HFFc6 (cell line): Measurements from ENCODE around the gene SLC44A3. TPM values are rescaled to one million over a fixed set of nuclear protein-coding genes. Genes with fewer than 3 reads are reported as not detected.
A peak's percentile ranks its signal among the peaks of the same experiment; 100 is the strongest.

Source experiments
- DNase-seq: peaks from one replicate; pipeline ENCODE4 v3.0.0-alpha.2; 2018
- H3K27ac Mint-ChIP-seq: 2 replicates; pipeline ENCODE4 v1.8.0; 2020; ENCODE audit warnings: mild to moderate bottlenecking, mixed read lengths
- H3K27me3 Mint-ChIP-seq: 2 replicates; pipeline ENCODE4 v1.8.0; 2021; ENCODE audit warnings: mild to moderate bottlenecking, moderate library complexity, mixed read lengths; ENCODE audit not compliant: insufficient read depth
- H3K36me3 Mint-ChIP-seq: 2 replicates; pipeline ENCODE4 v1.8.0; 2021; ENCODE audit warnings: low read depth, mixed read lengths
- H3K4me1 Mint-ChIP-seq: 2 replicates; pipeline ENCODE4 v1.8.0; 2020; ENCODE audit warnings: low read depth, mixed read lengths
- H3K4me3 Mint-ChIP-seq: 2 replicates; pipeline ENCODE4 v1.8.0; 2020; ENCODE audit warnings: mild to moderate bottlenecking, moderate library complexity, mixed read lengths
- H3K9me3 Mint-ChIP-seq: 2 replicates; pipeline ENCODE4 v1.8.0; 2020; ENCODE audit warnings: mild to moderate bottlenecking, mixed read lengths
- CTCF ChIP-seq: fragments of 200-600 bp; sonication (generic); IDR thresholded peaks from 2 replicates; pipeline ENCODE4 v1.5.0; 2021; ENCODE audit warnings: antibody characterized with exemption, mild to moderate bottlenecking
- total RNA-seq, 6 experiments: library from RNA; stranded (reverse); fragmentation: NEBNext Ultra II Directional; extraction: Animal tissue kit (Norgen Biotek cat#: 25700); gene quantifications; 2 replicates in 1 of 6; 3 replicates in 5 of 6; pipeline ENCODE4 v1.2.3, GENCODE V29; 2021

Gene SLC44A3
- total RNA-seq, 6 experiments from 2014 or later = 0.62 to 1.8 (median 0.73) TPM

DNA sequence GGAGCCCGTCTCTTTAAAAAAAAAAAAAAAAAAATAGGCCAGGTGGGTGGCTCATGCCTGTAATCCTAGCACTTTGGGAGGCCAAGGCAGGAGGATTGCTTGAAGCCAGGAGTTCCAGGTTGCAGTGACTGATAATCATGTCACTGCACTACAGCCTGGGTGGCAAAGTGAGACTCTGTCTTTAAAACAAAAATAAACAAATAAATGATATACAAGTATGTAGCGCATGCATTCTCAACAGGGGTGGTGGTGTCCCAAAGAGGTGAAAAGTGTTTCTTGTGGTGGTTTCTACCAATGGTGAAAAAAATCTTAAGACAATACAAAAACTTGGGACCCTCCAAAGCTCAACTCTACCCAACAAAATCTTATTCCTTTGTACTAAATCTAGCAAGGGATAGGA, 88.8 kb downstream of the SLC44A3 start:
- Mint-ChIP-seq H3K4me1 (peaks cover 73% of the 10 kb centered on the region), H3K36me3 (peaks cover 53% of the 10 kb centered on the region), H3K4me3 (no peak overlapping the region)

DNA sequence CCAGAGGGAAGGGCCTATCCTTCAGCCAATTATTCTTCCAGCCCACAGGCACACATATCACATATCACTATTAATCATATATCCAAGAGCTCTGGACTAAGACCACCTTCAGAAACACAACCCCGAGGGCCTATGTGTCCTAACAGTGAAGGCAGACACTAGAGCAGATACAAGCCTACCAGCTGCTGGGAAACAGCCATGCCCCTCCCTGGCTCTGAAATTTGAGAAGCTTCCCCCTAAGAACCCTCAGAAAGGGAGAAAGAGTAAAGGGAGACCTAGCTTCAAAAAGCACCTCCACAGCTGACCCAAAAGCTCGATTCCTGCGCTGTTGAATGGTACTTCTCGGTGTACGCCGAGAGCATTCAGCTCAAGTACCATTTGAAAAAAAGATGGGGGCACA, 89.3 kb downstream of the SLC44A3 start:
- no peak for TF ChIP-seq CTCF
- Mint-ChIP-seq H3K9me3 (no peaks in the 10 kb centered on the region), H3K36me3 (peaks cover 58% of the 10 kb centered on the region), H3K27ac (no peak overlapping the region), H3K4me1 (peaks cover 73% of the 10 kb centered on the region), H3K4me3 (no peak overlapping the region), H3K27me3 (no peaks in the 10 kb centered on the region; the same call in 1 of the 2 replicates)
- no peak for DNase-seq

More for the DNA sequence above, 88.8 kb downstream of the SLC44A3 start:
- no peak for DNase-seq
- Mint-ChIP-seq H3K9me3 (no peaks in the 10 kb centered on the region), H3K27me3 (no peaks in the 10 kb centered on the region; the same call in 1 of the 2 replicates), H3K27ac (no peak overlapping the region)
- TF ChIP-seq CTCF = no peak

GRCh38 chr1:94912263-94913184, 92.4 kb downstream of the SLC44A3 start:
- H3K27me3 Mint-ChIP-seq = no peaks in the 10 kb centered on the region; the same call in 1 of the 2 replicates
- peak overlapping the region; percentile 8; the same call in 1 of the 2 replicates for H3K27ac Mint-ChIP-seq
- no peak for DNase-seq
- no peak overlapping the region for H3K4me3 Mint-ChIP-seq
- TF ChIP-seq CTCF = no peak
- no peaks in the 10 kb centered on the region for H3K9me3 Mint-ChIP-seq
- H3K4me1 Mint-ChIP-seq = peaks cover 61% of the 10 kb centered on the region
- peaks cover 58% of the 10 kb centered on the region for H3K36me3 Mint-ChIP-seq

DNA sequence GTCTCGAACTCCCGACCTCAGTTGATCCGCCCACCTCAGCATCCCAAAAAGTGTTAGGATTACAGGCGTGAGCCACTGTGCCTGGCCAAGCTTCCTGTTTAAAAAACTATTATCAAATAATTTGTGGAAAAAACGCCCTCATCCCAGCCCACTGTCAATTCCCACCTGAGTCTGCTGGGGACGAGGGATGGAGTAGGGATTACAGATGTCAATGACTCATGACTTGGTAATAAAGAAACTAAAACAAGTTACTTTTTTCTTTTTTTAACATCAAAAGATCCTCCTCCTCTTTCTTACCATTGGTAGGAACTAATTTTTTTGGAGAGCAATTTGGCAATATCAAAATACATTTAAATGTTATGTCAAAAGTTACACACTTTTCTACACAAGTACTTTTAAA, 97.1 kb downstream of the SLC44A3 start:
- H3K4me1 Mint-ChIP-seq = peaks cover 73% of the 10 kb centered on the region

More for the DNA sequence above, 97.1 kb downstream of the SLC44A3 start:
- Mint-ChIP-seq H3K36me3 (peaks cover 48% of the 10 kb centered on the region), H3K27ac (no peak overlapping the region), H3K4me3 (no peak overlapping the region), H3K27me3 (peaks cover 1% of the 10 kb centered on the region; the same call in 1 of the 2 replicates), H3K9me3 (no peaks in the 10 kb centered on the region)
- no peak for DNase-seq
- no peak for TF ChIP-seq CTCF
